GM12874 (cell line): Measurements from ENCODE around the gene ERRFI1.

Experiments
- CTCF ChIP-seq: IDR thresholded peaks from 2 replicates; pipeline ENCODE4 v1.5.1; 2011; ENCODE audit warnings: low read depth, mild to moderate bottlenecking, control low read depth, low read length, moderate library complexity; ENCODE audit not compliant: insufficient read depth

ERRFI1 gene

DNA sequence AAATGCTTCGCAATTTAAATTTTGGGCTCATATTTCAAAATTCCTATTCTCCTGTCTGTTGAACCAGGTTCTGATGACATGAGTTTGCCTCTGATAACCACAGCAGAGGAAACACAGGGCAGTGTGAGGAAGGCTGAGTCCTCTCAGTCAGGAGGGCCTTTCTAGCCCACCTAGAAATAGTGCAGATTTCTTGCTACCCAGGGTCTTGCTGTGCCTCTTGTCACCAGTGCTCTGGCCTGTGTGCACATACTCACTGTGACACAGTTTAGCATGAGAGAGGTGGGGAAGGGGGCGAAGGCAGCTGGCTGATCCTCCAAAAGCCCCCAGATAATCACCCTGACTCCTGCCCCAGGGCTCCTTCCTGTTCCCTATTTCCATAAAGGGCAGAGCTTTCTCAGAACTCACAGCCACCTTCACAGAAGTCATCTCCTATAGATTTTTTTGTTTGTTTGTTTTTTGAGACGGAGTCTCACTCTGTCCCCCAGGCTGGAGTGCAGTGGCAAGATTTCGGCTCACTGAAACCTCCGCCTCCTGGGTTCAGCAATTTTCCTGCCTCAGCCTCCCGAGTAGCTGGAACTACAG is 23.7 kb downstream of the ERRFI1 start:
- TF ChIP-seq CTCF = no peak

DNA sequence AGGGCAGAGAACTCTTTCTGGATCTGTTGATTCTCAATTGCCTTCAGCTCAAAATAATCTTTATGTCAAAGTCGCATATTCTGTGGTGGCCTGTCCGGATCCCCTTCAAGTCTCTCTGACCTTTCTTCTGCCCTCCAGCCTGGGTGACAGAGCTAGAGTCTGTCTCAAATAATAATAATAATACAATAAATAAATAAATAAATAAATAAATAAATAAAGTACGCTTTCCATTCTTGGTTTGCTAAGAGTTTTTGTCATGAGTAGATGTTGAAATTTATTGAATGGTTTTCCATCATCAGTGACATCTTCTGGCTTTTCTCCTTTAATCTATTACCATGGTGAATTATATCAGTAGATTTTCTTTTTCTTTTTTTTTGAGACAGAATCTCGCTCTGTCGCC is 30.7 kb downstream of the ERRFI1 start:
- TF ChIP-seq CTCF = no peak

GRCh38 chr1:7994827-7995226 is 31.3 kb downstream of the ERRFI1 start:
- no peak for TF ChIP-seq CTCF

DNA sequence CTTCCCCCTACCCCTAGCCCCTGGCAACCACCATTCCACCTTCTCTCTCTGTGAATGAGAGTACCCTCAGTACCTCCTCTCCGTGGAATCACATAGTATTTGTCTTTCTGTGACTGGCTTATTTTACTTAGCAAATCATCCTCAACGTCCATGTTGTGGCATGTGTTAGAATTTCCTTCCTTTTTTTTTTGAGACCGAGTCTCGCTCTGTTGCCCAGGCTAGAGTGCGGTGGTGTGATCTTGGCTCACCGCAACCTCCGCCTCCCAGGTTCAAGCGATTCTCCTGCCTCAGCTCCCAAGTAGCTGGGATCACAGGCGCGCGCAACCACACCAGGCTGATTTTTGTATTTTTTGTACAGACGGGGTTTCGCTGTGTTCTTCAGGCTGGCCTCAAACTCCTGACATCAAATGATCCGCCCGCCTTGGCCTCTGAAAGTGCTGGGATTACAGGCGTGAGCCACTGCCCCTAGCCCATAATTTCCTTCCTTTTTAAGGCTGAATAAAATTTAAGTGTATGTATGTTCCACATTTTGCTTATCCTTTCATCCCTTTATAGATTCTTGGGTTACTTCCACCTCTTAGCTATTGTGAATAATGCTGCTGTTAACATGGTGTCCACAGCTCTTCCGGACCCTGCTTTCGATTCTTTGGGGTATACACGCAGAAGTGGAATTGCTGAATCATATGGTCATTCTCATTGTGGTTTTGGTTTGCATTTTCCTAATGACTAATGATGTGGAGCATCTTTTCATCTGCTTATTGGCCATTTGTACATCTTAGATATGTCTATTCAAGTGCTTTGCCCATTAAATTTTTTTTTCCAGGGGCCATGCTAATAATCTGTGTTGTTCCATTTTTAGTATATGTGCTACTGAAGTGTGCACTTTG is 32.3 kb downstream of the ERRFI1 start:
- TF ChIP-seq CTCF = no peak

DNA sequence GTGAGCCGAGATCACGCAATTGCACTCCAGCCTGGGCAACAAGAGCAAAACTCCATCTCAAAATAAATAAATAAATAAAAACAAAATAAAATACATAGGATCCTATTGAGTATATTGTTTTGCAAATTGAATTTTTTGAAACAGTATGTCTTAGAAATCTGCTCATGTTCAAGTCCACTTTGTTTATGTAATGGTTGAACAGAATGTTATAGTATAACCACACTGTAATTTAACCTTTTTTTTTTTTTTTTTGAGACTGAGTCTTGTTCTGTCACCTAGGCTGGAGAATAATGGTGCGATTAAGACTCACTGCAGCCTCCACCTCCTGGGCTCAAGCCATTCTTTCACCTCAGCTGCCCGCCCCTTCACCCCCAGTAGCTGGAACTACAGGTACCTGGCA is 33.2 kb downstream of the ERRFI1 start:
- no peak for TF ChIP-seq CTCF

DNA sequence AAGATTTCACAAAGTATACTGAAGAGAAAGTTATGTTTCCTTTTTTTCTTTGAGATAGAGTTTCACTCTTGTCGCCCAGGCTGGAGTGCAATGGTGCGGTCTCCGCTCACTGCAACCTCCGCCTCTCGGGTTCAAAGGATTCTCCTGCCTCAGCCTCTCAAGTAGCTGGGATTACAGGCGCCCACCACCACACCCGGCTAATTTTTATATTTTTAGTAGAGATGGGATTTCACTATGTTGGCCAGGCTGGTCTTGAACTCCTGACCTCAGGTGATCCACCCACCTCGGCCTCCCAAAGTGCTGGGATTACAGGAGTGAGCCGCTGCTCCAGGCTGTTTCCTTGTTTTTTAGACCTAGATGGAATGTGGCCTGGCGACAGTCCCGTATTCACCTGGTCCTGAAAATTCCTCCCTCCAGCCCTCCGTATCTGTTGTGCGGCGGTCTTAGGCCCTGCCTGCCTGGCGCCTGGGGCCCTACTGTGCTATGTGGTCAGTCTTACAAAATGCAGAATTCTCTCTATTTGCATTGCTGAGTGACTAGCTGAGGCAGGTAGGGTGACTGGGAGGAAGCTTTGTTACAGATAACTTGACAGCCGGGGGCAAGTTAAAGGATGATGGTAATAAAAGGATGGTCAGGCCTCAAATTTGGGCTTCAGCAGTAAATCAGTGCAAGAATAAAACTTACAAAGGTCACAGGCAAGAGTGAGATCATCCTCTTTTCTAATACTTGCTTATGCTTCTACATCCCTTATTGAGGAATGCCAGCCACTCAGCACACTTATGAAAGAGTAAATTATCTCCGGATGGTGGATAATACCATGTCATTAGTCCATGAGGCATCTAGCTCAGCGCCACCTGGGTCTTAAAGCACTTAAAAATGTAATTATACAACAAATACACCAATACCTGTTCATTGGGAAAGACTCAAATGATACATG is 34.3 kb downstream of the ERRFI1 start:
- no peak for TF ChIP-seq CTCF
